GM23338 (cell line): ENCODE data around the gene PHF21A. TPM values are rescaled to one million over a fixed set of nuclear protein-coding genes. Genes with fewer than 3 reads are reported as not detected.
A peak's percentile ranks its signal among the peaks of the same experiment; 100 is the strongest.

Experiments used
- ATAC-seq: fragments of 200-7000 bp; cut with Tn5 transposase; 3 replicates; pipeline ENCODE4 v1.9.1; 2020
- DNase-seq: peaks from one replicate; pipeline ENCODE4 v3.0.0-alpha.2; 2015; ENCODE audit warnings: low spot score
- H2AFZ ChIP-seq: fragments of 200-600 bp; sonication (generic); 2 replicates; pipeline ENCODE4 v1.8.0; 2016; ENCODE audit warnings: antibody characterized with exemption, mild to moderate bottlenecking, moderate library complexity
- H3F3A ChIP-seq: fragments of 200-600 bp; sonication (generic); replicated peaks from 2 replicates; pipeline ENCODE4 v1.8.0; 2017; ENCODE audit warnings: antibody characterized with exemption, mixed run types, low read depth
- H3K27ac ChIP-seq: fragments of 200-600 bp; sonication (generic); 2 replicates; pipeline ENCODE4 v1.6.1; 2016; ENCODE audit warnings: low read depth
- H3K27me3 ChIP-seq: fragments of 200-600 bp; sonication (generic); 2 replicates; pipeline ENCODE4 v1.8.0; 2016; ENCODE audit warnings: mild to moderate bottlenecking, mixed run types, moderate library complexity; ENCODE audit not compliant: insufficient read depth
- H3K36me3 ChIP-seq: fragments of 200-600 bp; sonication (generic); 2 replicates; pipeline ENCODE4 v1.8.0; 2016; ENCODE audit warnings: mild to moderate bottlenecking; ENCODE audit not compliant: insufficient read depth
- H3K4me1 ChIP-seq: fragments of 200-600 bp; sonication (generic); 2 replicates; pipeline ENCODE4 v1.8.0; 2016; ENCODE audit warnings: mild to moderate bottlenecking, moderate library complexity; ENCODE audit not compliant: insufficient read depth
- H3K4me2 ChIP-seq: fragments of 200-600 bp; sonication (generic); 2 replicates; pipeline ENCODE4 v1.7.1; 2017; ENCODE audit warnings: mixed run types
- H3K4me3 ChIP-seq: fragments of 200-600 bp; sonication (generic); 2 replicates; pipeline ENCODE4 v1.6.1; 2016; ENCODE audit warnings: mixed run types
- H3K79me2 ChIP-seq: fragments of 200-600 bp; sonication (generic); replicated peaks from 2 replicates; pipeline ENCODE4 v1.8.0; 2017; ENCODE audit warnings: mild to moderate bottlenecking; ENCODE audit not compliant: insufficient read depth
- H3K9me2 ChIP-seq: fragments of 200-600 bp; sonication (generic); 2 replicates; pipeline ENCODE4 v1.8.0; 2017; ENCODE audit not compliant: insufficient read depth
- H4K20me1 ChIP-seq: fragments of 200-600 bp; sonication (generic); replicated peaks from 2 replicates; pipeline ENCODE4 v1.8.0; 2017; ENCODE audit warnings: mild to moderate bottlenecking; ENCODE audit not compliant: insufficient read depth
- H3K27ac Mint-ChIP-seq: 2 replicates; pipeline ENCODE4 v1.8.0; 2020; ENCODE audit warnings: inconsistent platforms, mild to moderate bottlenecking, moderate library complexity, mixed read lengths
- H3K27me3 Mint-ChIP-seq: 3 replicates; pipeline ENCODE4 v1.8.0; 2022; ENCODE audit warnings: low read depth, mild to moderate bottlenecking, moderate library complexity, mixed read lengths, inconsistent platforms; ENCODE audit not compliant: insufficient read depth, poor library complexity
- H3K36me3 Mint-ChIP-seq: 3 replicates; pipeline ENCODE4 v1.8.0; 2021; ENCODE audit warnings: low read depth, mild to moderate bottlenecking, inconsistent platforms, moderate library complexity, mixed read lengths
- H3K4me1 Mint-ChIP-seq: 3 replicates; pipeline ENCODE4 v1.8.0; 2020; ENCODE audit warnings: mild to moderate bottlenecking, inconsistent platforms, mixed read lengths
- H3K4me3 Mint-ChIP-seq: 3 replicates; pipeline ENCODE4 v1.8.0; 2021; ENCODE audit warnings: moderate library complexity, mild to moderate bottlenecking, inconsistent platforms, mixed read lengths
- H3K9me3 Mint-ChIP-seq: 3 replicates; pipeline ENCODE4 v1.8.0; 2020; ENCODE audit warnings: moderate library complexity, mild to moderate bottlenecking, inconsistent platforms, mixed read lengths
- CREB1 ChIP-seq: fragments of 250-450 bp; sonication (Bioruptor Pico); IDR thresholded peaks from 2 replicates; pipeline ENCODE4 v1.5.0; 2020; ENCODE audit warnings: low read depth, mild to moderate bottlenecking, moderate library complexity
- CTCF ChIP-seq, 2 experiments: fragments of 200-600 bp in 1 of 2; sonication (generic) in 1 of 2; conservative IDR thresholded peaks; 2 replicates each; pipeline versions ENCODE4 v1.5.1 to v1.6.1; 2016 to 2017; ENCODE audit warnings: antibody characterized with exemption in 2 of 2, low read depth in 2 of 2, mild to moderate bottlenecking in 2 of 2, moderate library complexity in 1 of 2
- ETS1 ChIP-seq: IDR thresholded peaks from 2 replicates; pipeline ENCODE4 v1.6.1; 2016; ENCODE audit warnings: antibody characterized with exemption
- EZH2 ChIP-seq: fragments of 200-600 bp; sonication (generic); IDR thresholded peaks from one replicate; pipeline ENCODE4 v1.8.0; 2017; ENCODE audit warnings: antibody characterized with exemption, mild to moderate bottlenecking, low read depth; ENCODE audit not compliant: unreplicated experiment
- EZH2phosphoT487 ChIP-seq: fragments of 200-600 bp; sonication (generic); IDR thresholded peaks from one replicate; pipeline ENCODE4 v1.8.1; 2018; ENCODE audit warnings: antibody characterized with exemption; ENCODE audit not compliant: unreplicated experiment
- JUNB ChIP-seq: IDR thresholded peaks from one replicate; pipeline ENCODE4 v1.6.1; 2016; ENCODE audit warnings: antibody characterized with exemption; ENCODE audit not compliant: unreplicated experiment
- NANOG ChIP-seq: IDR thresholded peaks from 2 replicates; pipeline ENCODE4 v1.6.1; 2016; ENCODE audit warnings: antibody characterized with exemption, borderline replicate concordance
- POLR2AphosphoS5 ChIP-seq: IDR thresholded peaks from 2 replicates; pipeline ENCODE4 v1.6.1; 2016; ENCODE audit warnings: antibody characterized with exemption, low read depth
- STAT1 ChIP-seq: IDR thresholded peaks from one replicate; pipeline ENCODE4 v1.6.1; 2016; ENCODE audit warnings: antibody characterized with exemption; ENCODE audit not compliant: unreplicated experiment
- ZNF114 ChIP-seq: fragments of 250-450 bp; sonication (Bioruptor Pico); IDR thresholded peaks from 2 replicates; pipeline ENCODE4 v1.5.0; 2020; ENCODE audit warnings: mild to moderate bottlenecking, moderate library complexity
- ZNF331 ChIP-seq: fragments of 250-450 bp; sonication (Bioruptor Pico); IDR thresholded peaks from 2 replicates; pipeline ENCODE4 v1.5.0; 2020; ENCODE audit warnings: low read depth, mild to moderate bottlenecking, moderate library complexity
- polyA plus RNA-seq: library from polyadenylated mRNA; unstranded; fragments of >200 nt; fragmentation: Nextera tagmentation; extraction: Ambion mirVana; gene quantifications from 2 replicates; pipeline ENCODE4 v1.2.1, GENCODE V29; 2016
- total RNA-seq: library from RNA; depleted of rRNA; stranded (reverse); fragments of >200 nt; shearing (Covaris generic); gene quantifications from 2 replicates; pipeline ENCODE4 v1.2.3, GENCODE V29; 2014
- TF ChIP-seq, protein P1 (sequence below): IDR thresholded peaks from one replicate; pipeline ENCODE4 v1.6.1; 2018; ENCODE audit warnings: antibody characterized with exemption; ENCODE audit not compliant: unreplicated experiment
- TF ChIP-seq, protein P2 (sequence below): fragments of 250-450 bp; sonication (Bioruptor Pico); IDR thresholded peaks from 2 replicates; pipeline ENCODE4 v1.5.0; 2020; ENCODE audit warnings: mild to moderate bottlenecking, moderate library complexity

Gene PHF21A
- total and polyA plus RNA-seq, 2 experiments from 2014 or later = 21.7 to 23.6 TPM

DNA sequence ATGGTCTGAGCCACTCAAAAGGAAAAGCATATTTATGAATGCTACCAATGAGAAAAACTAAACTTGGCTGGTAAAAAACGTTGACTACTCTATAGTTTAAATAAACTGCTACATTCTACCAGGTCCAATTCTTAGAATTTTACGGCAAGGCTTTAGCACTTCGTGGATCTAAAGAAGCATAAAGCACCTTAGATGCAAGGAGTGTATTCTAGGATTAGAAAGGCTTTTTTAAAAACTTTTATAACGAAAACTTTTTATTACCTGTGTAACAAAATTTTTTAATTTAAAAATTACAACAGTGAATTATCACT lies 13.9 kb downstream of the PHF21A start:
- H3K27ac ChIP-seq = peak overlapping the region; percentile 64; the same call in 1 of the 2 replicates
- no peaks in the 10 kb centered on the region for H3K36me3 ChIP-seq
- H3K9me2 ChIP-seq = no peaks in the 10 kb centered on the region
- peaks cover 22% of the 10 kb centered on the region for H3K4me1 ChIP-seq
- no peaks in the 10 kb centered on the region for H3K36me3 Mint-ChIP-seq
- no peak overlapping the region for H3K4me3 ChIP-seq
- DNase-seq (no peak), ATAC-seq (no peak)
- H3K27ac Mint-ChIP-seq = no peak overlapping the region
- H3K4me1 Mint-ChIP-seq = peaks cover 25% of the 10 kb centered on the region
- no peak for TF ChIP-seq ZNF114 (CRISPR knock-in tag)
- TF ChIP-seq EZH2phosphoT487 = no peak
- TF ChIP-seq STAT1 = no peak
- TF ChIP-seq ETS1 = no peak
- TF ChIP-seq CREB1 (CRISPR knock-in tag) = no peak
- TF ChIP-seq, protein P1, sequence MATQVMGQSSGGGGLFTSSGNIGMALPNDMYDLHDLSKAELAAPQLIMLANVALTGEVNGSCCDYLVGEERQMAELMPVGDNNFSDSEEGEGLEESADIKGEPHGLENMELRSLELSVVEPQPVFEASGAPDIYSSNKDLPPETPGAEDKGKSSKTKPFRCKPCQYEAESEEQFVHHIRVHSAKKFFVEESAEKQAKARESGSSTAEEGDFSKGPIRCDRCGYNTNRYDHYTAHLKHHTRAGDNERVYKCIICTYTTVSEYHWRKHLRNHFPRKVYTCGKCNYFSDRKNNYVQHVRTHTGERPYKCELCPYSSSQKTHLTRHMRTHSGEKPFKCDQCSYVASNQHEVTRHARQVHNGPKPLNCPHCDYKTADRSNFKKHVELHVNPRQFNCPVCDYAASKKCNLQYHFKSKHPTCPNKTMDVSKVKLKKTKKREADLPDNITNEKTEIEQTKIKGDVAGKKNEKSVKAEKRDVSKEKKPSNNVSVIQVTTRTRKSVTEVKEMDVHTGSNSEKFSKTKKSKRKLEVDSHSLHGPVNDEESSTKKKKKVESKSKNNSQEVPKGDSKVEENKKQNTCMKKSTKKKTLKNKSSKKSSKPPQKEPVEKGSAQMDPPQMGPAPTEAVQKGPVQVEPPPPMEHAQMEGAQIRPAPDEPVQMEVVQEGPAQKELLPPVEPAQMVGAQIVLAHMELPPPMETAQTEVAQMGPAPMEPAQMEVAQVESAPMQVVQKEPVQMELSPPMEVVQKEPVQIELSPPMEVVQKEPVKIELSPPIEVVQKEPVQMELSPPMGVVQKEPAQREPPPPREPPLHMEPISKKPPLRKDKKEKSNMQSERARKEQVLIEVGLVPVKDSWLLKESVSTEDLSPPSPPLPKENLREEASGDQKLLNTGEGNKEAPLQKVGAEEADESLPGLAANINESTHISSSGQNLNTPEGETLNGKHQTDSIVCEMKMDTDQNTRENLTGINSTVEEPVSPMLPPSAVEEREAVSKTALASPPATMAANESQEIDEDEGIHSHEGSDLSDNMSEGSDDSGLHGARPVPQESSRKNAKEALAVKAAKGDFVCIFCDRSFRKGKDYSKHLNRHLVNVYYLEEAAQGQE = no peak
- no peak for TF ChIP-seq CTCF (conservative IDR thresholded peaks at IDR 0.05; ENCODE audit: low read depth in 2 of 2)
- TF ChIP-seq ZNF331 (CRISPR knock-in tag) = no peak
- no peak for TF ChIP-seq EZH2
- TF ChIP-seq NANOG = no peak
- no peak for TF ChIP-seq JUNB
- no peak for TF ChIP-seq POLR2AphosphoS5
- TF ChIP-seq, protein P2, sequence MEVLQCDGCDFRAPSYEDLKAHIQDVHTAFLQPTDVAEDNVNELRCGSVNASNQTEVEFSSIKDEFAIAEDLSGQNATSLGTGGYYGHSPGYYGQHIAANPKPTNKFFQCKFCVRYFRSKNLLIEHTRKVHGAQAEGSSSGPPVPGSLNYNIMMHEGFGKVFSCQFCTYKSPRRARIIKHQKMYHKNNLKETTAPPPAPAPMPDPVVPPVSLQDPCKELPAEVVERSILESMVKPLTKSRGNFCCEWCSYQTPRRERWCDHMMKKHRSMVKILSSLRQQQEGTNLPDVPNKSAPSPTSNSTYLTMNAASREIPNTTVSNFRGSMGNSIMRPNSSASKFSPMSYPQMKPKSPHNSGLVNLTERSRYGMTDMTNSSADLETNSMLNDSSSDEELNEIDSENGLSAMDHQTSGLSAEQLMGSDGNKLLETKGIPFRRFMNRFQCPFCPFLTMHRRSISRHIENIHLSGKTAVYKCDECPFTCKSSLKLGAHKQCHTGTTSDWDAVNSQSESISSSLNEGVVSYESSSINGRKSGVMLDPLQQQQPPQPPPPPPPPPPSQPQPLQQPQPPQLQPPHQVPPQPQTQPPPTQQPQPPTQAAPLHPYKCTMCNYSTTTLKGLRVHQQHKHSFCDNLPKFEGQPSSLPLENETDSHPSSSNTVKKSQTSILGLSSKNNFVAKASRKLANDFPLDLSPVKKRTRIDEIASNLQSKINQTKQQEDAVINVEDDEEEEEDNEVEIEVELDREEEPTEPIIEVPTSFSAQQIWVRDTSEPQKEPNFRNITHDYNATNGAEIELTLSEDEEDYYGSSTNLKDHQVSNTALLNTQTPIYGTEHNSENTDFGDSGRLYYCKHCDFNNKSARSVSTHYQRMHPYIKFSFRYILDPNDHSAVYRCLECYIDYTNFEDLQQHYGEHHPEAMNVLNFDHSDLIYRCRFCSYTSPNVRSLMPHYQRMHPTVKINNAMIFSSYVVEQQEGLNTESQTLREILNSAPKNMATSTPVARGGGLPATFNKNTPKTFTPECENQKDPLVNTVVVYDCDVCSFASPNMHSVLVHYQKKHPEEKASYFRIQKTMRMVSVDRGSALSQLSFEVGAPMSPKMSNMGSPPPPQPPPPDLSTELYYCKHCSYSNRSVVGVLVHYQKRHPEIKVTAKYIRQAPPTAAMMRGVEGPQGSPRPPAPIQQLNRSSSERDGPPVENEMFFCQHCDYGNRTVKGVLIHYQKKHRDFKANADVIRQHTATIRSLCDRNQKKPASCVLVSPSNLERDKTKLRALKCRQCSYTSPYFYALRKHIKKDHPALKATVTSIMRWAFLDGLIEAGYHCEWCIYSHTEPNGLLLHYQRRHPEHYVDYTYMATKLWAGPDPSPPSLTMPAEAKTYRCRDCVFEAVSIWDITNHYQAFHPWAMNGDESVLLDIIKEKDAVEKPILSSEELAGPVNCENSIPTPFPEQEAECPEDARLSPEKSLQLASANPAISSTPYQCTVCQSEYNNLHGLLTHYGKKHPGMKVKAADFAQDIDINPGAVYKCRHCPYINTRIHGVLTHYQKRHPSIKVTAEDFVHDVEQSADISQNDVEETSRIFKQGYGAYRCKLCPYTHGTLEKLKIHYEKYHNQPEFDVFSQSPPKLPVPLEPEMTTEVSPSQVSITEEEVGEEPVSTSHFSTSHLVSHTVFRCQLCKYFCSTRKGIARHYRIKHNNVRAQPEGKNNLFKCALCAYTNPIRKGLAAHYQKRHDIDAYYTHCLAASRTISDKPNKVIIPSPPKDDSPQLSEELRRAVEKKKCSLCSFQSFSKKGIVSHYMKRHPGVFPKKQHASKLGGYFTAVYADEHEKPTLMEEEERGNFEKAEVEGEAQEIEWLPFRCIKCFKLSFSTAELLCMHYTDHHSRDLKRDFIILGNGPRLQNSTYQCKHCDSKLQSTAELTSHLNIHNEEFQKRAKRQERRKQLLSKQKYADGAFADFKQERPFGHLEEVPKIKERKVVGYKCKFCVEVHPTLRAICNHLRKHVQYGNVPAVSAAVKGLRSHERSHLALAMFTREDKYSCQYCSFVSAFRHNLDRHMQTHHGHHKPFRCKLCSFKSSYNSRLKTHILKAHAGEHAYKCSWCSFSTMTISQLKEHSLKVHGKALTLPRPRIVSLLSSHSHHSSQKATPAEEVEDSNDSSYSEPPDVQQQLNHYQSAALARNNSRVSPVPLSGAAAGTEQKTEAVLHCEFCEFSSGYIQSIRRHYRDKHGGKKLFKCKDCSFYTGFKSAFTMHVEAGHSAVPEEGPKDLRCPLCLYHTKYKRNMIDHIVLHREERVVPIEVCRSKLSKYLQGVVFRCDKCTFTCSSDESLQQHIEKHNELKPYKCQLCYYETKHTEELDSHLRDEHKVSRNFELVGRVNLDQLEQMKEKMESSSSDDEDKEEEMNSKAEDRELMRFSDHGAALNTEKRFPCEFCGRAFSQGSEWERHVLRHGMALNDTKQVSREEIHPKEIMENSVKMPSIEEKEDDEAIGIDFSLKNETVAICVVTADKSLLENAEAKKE (CRISPR knock-in tag) = no peak
- H3K9me3 Mint-ChIP-seq = no peaks in the 10 kb centered on the region
- H3K79me2 ChIP-seq = peaks cover 78% of the 10 kb centered on the region
- 0 out of 2 replicates have a peak, but pooled peaks cover 4% of the 10 kb centered on the region for H4K20me1 ChIP-seq
- no peak overlapping the region for H3K4me3 Mint-ChIP-seq
- H3F3A ChIP-seq = no peaks in the 10 kb centered on the region
- H2AFZ ChIP-seq = no peak overlapping the region
- H3K27me3 Mint-ChIP-seq = peaks cover 2% of the 10 kb centered on the region
- 0 out of 2 replicates have a peak overlapping the region, but pooled peaks have one; percentile 4 for H3K4me2 ChIP-seq
- no peaks in the 10 kb centered on the region for H3K27me3 ChIP-seq
